ENCODE measurements around the gene CCNT2. TPM values are rescaled to one million over a fixed set of nuclear protein-coding genes. Genes with fewer than 3 reads are reported as not detected.
A peak's percentile ranks its signal among the peaks of the same experiment; 100 is the strongest.

Gene CCNT2
- total RNA-seq, 1 experiment from 2014 or later, result 38.1 TPM

DNA sequence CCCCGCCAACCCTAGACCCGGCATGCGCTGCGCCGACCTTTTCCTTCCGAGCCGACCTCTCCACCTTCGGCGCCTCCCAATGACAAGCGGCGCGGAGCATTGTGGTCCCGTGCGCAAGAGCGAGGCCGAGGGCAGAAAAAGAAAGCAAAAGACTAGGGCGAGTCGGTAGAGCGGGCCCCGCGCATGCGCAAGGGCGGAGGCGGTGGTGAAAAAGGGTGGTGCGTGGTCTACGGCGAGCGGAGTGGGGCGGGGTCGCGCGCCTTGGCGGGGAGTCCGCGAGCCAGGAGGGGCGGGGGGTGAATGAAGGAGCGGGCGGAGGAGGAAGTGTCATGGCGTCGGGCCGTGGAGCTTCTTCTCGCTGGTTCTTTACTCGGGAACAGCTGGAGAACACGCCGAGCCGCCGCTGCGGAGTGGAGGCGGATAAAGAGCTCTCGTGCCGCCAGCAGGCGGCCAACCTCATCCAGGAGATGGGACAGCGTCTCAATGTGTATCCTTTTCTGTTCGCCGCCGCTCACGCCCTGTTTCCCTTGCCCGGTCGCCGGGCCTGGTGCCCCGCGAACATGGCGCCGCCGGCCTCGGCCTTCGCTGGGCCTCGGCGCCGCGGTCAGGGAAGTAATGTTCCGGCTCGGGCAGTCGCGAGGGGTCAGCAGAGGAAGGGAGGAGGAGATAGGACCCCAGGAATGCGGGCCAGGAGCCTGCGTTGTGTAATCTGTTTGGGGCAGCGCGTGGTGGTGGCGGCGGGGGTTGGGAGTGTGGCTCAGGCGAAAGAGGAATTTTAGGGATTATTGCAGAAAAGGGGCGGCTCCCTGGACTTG lies at the start of gene CCNT2 (continued):
- TF ChIP-seq, protein P1, sequence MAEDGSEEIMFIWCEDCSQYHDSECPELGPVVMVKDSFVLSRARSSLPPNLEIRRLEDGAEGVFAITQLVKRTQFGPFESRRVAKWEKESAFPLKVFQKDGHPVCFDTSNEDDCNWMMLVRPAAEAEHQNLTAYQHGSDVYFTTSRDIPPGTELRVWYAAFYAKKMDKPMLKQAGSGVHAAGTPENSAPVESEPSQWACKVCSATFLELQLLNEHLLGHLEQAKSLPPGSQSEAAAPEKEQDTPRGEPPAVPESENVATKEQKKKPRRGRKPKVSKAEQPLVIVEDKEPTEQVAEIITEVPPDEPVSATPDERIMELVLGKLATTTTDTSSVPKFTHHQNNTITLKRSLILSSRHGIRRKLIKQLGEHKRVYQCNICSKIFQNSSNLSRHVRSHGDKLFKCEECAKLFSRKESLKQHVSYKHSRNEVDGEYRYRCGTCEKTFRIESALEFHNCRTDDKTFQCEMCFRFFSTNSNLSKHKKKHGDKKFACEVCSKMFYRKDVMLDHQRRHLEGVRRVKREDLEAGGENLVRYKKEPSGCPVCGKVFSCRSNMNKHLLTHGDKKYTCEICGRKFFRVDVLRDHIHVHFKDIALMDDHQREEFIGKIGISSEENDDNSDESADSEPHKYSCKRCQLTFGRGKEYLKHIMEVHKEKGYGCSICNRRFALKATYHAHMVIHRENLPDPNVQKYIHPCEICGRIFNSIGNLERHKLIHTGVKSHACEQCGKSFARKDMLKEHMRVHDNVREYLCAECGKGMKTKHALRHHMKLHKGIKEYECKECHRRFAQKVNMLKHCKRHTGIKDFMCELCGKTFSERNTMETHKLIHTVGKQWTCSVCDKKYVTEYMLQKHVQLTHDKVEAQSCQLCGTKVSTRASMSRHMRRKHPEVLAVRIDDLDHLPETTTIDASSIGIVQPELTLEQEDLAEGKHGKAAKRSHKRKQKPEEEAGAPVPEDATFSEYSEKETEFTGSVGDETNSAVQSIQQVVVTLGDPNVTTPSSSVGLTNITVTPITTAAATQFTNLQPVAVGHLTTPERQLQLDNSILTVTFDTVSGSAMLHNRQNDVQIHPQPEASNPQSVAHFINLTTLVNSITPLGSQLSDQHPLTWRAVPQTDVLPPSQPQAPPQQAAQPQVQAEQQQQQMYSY (CRISPR knock-in tag; IDR thresholded peaks at IDR 0.05), result no peak
- TF ChIP-seq ESRRA (CRISPR knock-in tag; IDR thresholded peaks at IDR 0.05; ENCODE audit: borderline replicate concordance), result no peak; the same call in 1 of the 2 replicates
- TF ChIP-seq JAZF1 (CRISPR knock-in tag; IDR thresholded peaks at IDR 0.05), result no peak
- TF ChIP-seq, protein P2, sequence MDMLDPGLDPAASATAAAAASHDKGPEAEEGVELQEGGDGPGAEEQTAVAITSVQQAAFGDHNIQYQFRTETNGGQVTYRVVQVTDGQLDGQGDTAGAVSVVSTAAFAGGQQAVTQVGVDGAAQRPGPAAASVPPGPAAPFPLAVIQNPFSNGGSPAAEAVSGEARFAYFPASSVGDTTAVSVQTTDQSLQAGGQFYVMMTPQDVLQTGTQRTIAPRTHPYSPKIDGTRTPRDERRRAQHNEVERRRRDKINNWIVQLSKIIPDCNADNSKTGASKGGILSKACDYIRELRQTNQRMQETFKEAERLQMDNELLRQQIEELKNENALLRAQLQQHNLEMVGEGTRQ (CRISPR knock-in tag; IDR thresholded peaks at IDR 0.05), result peak; percentile 60
- TF ChIP-seq, protein P3, sequence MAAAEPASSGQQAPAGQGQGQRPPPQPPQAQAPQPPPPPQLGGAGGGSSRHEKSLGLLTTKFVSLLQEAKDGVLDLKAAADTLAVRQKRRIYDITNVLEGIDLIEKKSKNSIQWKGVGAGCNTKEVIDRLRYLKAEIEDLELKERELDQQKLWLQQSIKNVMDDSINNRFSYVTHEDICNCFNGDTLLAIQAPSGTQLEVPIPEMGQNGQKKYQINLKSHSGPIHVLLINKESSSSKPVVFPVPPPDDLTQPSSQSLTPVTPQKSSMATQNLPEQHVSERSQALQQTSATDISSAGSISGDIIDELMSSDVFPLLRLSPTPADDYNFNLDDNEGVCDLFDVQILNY (CRISPR knock-in tag; IDR thresholded peaks at IDR 0.05), result no peak
- TF ChIP-seq ZNF423 (CRISPR knock-in tag; IDR thresholded peaks at IDR 0.05), result no peak
- TF ChIP-seq, protein P4, sequence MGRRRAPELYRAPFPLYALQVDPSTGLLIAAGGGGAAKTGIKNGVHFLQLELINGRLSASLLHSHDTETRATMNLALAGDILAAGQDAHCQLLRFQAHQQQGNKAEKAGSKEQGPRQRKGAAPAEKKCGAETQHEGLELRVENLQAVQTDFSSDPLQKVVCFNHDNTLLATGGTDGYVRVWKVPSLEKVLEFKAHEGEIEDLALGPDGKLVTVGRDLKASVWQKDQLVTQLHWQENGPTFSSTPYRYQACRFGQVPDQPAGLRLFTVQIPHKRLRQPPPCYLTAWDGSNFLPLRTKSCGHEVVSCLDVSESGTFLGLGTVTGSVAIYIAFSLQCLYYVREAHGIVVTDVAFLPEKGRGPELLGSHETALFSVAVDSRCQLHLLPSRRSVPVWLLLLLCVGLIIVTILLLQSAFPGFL (CRISPR knock-in tag; IDR thresholded peaks at IDR 0.05; ENCODE audit: borderline replicate concordance), result no peak
- TF ChIP-seq, protein P5, sequence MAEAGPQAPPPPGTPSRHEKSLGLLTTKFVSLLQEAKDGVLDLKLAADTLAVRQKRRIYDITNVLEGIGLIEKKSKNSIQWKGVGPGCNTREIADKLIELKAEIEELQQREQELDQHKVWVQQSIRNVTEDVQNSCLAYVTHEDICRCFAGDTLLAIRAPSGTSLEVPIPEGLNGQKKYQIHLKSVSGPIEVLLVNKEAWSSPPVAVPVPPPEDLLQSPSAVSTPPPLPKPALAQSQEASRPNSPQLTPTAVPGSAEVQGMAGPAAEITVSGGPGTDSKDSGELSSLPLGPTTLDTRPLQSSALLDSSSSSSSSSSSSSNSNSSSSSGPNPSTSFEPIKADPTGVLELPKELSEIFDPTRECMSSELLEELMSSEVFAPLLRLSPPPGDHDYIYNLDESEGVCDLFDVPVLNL (CRISPR knock-in tag; IDR thresholded peaks at IDR 0.05; ENCODE audit: borderline replicate concordance, low read depth), result no peak
- TF ChIP-seq SP1 (CRISPR knock-in tag; conservative IDR thresholded peaks at IDR 0.05), result peak; percentile 99
- TF ChIP-seq ZNF671 (CRISPR knock-in tag; IDR thresholded peaks at IDR 0.05), result no peak
- TF ChIP-seq, protein P6, sequence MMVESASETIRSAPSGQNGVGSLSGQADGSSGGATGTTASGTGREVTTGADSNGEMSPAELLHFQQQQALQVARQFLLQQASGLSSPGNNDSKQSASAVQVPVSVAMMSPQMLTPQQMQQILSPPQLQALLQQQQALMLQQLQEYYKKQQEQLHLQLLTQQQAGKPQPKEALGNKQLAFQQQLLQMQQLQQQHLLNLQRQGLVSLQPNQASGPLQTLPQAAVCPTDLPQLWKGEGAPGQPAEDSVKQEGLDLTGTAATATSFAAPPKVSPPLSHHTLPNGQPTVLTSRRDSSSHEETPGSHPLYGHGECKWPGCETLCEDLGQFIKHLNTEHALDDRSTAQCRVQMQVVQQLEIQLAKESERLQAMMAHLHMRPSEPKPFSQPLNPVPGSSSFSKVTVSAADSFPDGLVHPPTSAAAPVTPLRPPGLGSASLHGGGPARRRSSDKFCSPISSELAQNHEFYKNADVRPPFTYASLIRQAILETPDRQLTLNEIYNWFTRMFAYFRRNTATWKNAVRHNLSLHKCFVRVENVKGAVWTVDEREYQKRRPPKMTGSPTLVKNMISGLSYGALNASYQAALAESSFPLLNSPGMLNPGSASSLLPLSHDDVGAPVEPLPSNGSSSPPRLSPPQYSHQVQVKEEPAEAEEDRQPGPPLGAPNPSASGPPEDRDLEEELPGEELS (CRISPR knock-in tag; IDR thresholded peaks at IDR 0.05), result no peak

DNA sequence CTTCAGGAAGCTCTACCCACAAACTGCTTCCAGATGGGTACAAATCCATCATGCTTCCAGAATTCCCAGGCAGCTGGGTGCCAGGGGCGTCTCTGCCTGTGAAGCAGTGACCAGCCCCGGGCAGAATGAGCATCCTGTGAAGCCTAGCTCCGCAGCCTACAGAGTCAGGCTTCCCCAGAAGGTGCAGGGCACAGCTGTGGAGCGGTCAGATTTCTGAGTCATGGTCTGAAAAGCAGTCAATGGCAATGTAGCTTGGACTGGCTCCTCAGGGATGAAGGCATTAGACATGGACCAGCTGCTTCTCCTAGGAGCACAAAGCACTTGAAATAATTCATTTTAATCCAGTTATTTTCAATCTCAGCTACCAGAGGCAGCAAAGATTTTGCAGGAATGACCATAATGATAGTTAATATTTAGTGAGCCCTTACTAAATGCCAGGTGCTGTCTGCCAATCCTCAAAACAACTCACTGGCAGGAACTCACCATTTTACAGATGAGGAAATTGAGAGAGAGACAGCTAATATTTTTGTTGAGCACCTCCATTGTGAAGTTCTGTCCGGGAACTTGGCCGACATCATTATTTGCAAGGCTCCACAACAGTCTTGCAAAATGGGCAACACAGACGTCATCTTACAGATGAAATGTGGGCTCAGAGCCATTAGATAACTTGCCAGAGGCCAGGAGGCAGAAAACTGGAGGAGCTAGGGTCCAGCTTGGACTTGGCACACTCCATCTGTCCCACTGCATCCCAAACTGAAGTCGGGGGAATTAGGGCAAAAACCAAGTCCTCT lies 48.5 kb upstream of the CCNT2 start:
- Mint-ChIP-seq H3K36me3 (no peaks in the 10 kb centered on the region), H3K4me1 (no peaks in the 10 kb centered on the region), H3K9me3 (peaks cover 6% of the 10 kb centered on the region; the same call in 1 of the 2 replicates), H3K27me3 (ENCODE audit: low read depth) (no peaks in the 10 kb centered on the region), H3K4me3 (no peak overlapping the region), H3K27ac (no peak overlapping the region)
- CTCF ChIA-PET, result no interaction called here
- ATAC-seq (no peak), DNase-seq (ENCODE audit: low spot score) (no peak)
- POLR2A ChIA-PET, result no interaction called here
- TF ChIP-seq MXD4 (CRISPR knock-in tag; IDR thresholded peaks at IDR 0.05; ENCODE audit: borderline replicate concordance) (no peak), KAT7 (CRISPR knock-in tag; IDR thresholded peaks at IDR 0.05; ENCODE audit: borderline replicate concordance) (no peak), NR2C2 (CRISPR knock-in tag; IDR thresholded peaks at IDR 0.05) (no peak), GTF2I (CRISPR knock-in tag; conservative IDR thresholded peaks at IDR 0.05) (no peak), NFE2L1 (CRISPR knock-in tag; IDR thresholded peaks at IDR 0.05) (no peak), ZNF232 (CRISPR knock-in tag; IDR thresholded peaks at IDR 0.05) (no peak), NR1H2 (CRISPR knock-in tag; IDR thresholded peaks at IDR 0.05) (no peak)
- TF ChIP-seq, protein P7, sequence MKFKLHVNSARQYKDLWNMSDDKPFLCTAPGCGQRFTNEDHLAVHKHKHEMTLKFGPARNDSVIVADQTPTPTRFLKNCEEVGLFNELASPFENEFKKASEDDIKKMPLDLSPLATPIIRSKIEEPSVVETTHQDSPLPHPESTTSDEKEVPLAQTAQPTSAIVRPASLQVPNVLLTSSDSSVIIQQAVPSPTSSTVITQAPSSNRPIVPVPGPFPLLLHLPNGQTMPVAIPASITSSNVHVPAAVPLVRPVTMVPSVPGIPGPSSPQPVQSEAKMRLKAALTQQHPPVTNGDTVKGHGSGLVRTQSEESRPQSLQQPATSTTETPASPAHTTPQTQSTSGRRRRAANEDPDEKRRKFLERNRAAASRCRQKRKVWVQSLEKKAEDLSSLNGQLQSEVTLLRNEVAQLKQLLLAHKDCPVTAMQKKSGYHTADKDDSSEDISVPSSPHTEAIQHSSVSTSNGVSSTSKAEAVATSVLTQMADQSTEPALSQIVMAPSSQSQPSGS (CRISPR knock-in tag; IDR thresholded peaks at IDR 0.05; ENCODE audit: borderline replicate concordance, low read depth), result no peak
- TF ChIP-seq, protein P5 (CRISPR knock-in tag; IDR thresholded peaks at IDR 0.05; ENCODE audit: borderline replicate concordance, low read depth), result no peak
